Measurements from ENCODE around the gene MLST8.

DNA sequence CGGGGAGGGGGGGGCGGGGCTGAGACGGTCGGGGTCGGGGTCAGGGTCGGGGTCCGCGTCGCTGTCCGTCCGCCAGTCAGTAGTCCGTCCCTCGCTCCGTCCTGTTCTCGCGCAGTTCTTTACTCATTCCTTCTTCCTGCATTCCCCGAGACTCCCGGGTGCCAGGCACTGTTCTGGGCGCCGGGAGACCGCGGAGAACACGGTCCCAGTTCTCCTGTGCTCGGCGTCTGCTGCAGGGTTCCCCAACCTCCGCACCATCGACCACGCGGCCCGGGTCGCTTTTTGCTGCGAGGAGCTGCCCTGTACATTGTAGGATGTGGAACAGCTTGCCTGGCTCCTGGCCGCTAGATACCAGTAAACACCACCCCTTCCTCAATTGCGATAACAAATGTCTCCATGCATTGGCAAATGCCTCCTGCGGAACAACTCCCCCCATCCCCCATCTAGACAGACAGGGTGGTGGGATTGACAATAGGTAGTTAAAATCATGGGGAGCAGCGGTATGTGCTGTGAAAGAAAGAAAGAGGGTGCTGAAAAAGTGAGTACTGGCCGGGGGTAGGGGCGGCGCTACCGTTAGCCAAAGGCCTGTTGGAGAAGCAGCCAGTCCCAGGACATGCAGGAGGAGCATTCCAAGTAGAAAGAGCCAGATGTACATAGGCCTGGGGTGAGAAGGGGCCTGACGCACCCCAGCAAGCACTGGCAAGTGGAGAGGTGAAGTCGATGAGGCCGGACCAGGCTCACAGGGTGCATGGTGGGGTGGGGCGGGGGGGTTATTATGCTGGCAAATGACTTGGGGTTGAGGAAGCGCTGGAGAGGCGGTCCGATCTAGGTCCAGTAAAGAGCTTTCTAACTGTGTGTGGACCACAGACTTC is 49.0 kb upstream of the MLST8 start:
- TF ChIP-seq, protein P1, sequence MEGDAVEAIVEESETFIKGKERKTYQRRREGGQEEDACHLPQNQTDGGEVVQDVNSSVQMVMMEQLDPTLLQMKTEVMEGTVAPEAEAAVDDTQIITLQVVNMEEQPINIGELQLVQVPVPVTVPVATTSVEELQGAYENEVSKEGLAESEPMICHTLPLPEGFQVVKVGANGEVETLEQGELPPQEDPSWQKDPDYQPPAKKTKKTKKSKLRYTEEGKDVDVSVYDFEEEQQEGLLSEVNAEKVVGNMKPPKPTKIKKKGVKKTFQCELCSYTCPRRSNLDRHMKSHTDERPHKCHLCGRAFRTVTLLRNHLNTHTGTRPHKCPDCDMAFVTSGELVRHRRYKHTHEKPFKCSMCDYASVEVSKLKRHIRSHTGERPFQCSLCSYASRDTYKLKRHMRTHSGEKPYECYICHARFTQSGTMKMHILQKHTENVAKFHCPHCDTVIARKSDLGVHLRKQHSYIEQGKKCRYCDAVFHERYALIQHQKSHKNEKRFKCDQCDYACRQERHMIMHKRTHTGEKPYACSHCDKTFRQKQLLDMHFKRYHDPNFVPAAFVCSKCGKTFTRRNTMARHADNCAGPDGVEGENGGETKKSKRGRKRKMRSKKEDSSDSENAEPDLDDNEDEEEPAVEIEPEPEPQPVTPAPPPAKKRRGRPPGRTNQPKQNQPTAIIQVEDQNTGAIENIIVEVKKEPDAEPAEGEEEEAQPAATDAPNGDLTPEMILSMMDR (IDR thresholded peaks at IDR 0.05) = no peak
- TF ChIP-seq EZH2 (IDR thresholded peaks at IDR 0.05; ENCODE audit: borderline replicate concordance, insufficient read depth, low read depth, low read length, poor library complexity, severe bottlenecking) = no peak

Data from B cell (primary cell).